Naive thymus-derived CD8-positive, alpha-beta T cell (primary cell): Measurements from ENCODE around the gene SYNGAP1. TPM values are rescaled to one million over a fixed set of nuclear protein-coding genes. Genes with fewer than 3 reads are reported as not detected.

Experiments
- ATAC-seq, 2 donors: fragments of 150-1000 bp; cut with Tn5 transposase in 1 of 2; sonication (Bioruptor Pico), chemical (Tn5 transposase) in 1 of 2; 1 replicate in 1 of 2; 2 replicates in 1 of 2; pipeline ENCODE4 v1.10.0; 2021; ENCODE audit warnings: mild to moderate bottlenecking in 2 of 2, moderate library complexity in 2 of 2
- POLR2A ChIA-PET: fragments of 350-600 bp; sonication (Branson Sonifier 250); formaldehyde crosslinking; loops from one replicate; lab custom pipeline; 2021; ENCODE audit warnings: antibody characterized with exemption; lab: Charles Lee
- DNase-seq, 10 donors: peaks; one replicate each; pipeline versions ENCODE4 v3.0.0 to v3.0.0-alpha.2; 2020 to 2022
- H3K27ac Mint-ChIP-seq, 10 donors: one replicate each; pipeline ENCODE4 v1.8.0; 2020 to 2022; ENCODE audit warnings: mild to moderate bottlenecking in 10 of 10, mixed read lengths in 10 of 10, moderate library complexity in 4 of 10, inconsistent platforms in 1 of 10
- H3K27me3 Mint-ChIP-seq, 5 donors: one replicate each; pipeline ENCODE4 v1.8.0; 2021 to 2022; ENCODE audit warnings: mixed read lengths in 5 of 5
- H3K36me3 Mint-ChIP-seq, 3 donors: one replicate each; pipeline ENCODE4 v1.8.0; 2020 to 2022; ENCODE audit warnings: mixed read lengths in 3 of 3, mild to moderate bottlenecking in 2 of 3, inconsistent platforms in 1 of 3
- H3K4me1 Mint-ChIP-seq, 4 donors: one replicate each; pipeline ENCODE4 v1.8.0; 2021 to 2022; ENCODE audit warnings: mixed read lengths in 4 of 4
- H3K4me3 Mint-ChIP-seq, 10 donors: one replicate each; pipeline ENCODE4 v1.8.0; 2020 to 2022; ENCODE audit warnings: mild to moderate bottlenecking in 10 of 10, mixed read lengths in 10 of 10, moderate library complexity in 6 of 10, inconsistent platforms in 1 of 10
- H3K9me3 Mint-ChIP-seq, 9 donors: one replicate each; pipeline ENCODE4 v1.8.0; 2020 to 2022; ENCODE audit warnings: mixed read lengths in 9 of 9, mild to moderate bottlenecking in 3 of 9, inconsistent platforms in 1 of 9, moderate library complexity in 1 of 9
- polyA plus RNA-seq, 3 donors: library from polyadenylated mRNA; unstranded; fragments of 300-500 nt; fragmentation: Illumina TruSeq; gene quantifications; one replicate each; pipeline ENCODE4 v1.2.3, GENCODE V29; 2021
- total RNA-seq, 8 experiments: library from RNA in 2 of 8; stranded (reverse) in 2 of 8; gene quantifications; one replicate each; pipeline ENCODE4 v1.2.3 and lab custom pipeline; 2021 to 2026

SYNGAP1 gene
- total and polyA plus RNA-seq, 5 experiments from 2014 or later = 0.38 to 66.6 (median 1.9) TPM

DNA sequence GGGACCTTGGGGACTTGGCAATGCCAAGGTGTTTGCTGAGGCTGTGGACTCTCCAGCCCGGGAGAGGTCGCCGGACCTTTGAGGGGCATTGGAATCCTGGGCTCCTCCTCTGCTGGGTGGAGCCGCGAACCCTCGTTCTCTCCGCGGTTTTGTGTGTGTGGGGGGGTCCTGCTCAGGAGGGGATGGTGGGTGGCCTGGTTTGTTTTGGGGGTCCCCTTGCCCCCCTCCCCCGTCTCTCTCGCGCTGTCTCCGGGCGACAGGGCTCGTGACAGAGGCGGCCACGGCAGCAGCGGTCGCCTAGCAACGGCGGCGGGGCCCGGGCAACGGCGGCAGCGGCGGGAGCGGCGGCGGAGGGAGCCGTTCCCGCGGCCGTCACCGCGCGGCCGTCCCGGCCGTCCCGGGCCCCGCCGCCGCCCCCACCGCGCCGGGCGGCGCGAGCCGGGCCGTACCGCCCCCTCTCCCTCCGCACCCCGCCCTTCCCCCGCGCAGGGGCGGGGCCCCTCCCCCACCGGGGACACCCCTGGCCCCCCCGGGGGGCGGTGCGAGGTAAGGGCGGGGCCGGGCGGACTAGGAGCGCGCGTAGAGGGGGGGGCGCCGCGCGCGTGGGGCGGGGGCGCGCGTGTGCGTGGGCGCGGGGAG lies 7.8 kb downstream of the SYNGAP1 start:
- DNase-seq (peak; percentile 39 to 87 (median 64)), ATAC-seq (peak; percentile 4 to 11)
- no peaks in the 10 kb centered on the region for H3K36me3 Mint-ChIP-seq
- H3K4me1 Mint-ChIP-seq = peaks cover 61 to 94% (median 81%) of the 10 kb centered on the region in 4 donors
- POLR2A ChIA-PET = interaction anchor here (0.6 to 4.3 kb wide), 7 partner anchors 9 to 156 kb away, joined by 3 to 30 read pairs (median 5); partner anchors contain the start of genes BAK1, RPS18 and VPS52
- no peaks in the 10 kb centered on the region for H3K9me3 Mint-ChIP-seq
- H3K4me3 Mint-ChIP-seq = peak overlapping the region; percentile 87 to 97 (median 93)
- H3K27me3 Mint-ChIP-seq = no peaks in the 10 kb centered on the region
- peak overlapping the region; percentile 93 to 99 (median 99) for H3K27ac Mint-ChIP-seq

DNA sequence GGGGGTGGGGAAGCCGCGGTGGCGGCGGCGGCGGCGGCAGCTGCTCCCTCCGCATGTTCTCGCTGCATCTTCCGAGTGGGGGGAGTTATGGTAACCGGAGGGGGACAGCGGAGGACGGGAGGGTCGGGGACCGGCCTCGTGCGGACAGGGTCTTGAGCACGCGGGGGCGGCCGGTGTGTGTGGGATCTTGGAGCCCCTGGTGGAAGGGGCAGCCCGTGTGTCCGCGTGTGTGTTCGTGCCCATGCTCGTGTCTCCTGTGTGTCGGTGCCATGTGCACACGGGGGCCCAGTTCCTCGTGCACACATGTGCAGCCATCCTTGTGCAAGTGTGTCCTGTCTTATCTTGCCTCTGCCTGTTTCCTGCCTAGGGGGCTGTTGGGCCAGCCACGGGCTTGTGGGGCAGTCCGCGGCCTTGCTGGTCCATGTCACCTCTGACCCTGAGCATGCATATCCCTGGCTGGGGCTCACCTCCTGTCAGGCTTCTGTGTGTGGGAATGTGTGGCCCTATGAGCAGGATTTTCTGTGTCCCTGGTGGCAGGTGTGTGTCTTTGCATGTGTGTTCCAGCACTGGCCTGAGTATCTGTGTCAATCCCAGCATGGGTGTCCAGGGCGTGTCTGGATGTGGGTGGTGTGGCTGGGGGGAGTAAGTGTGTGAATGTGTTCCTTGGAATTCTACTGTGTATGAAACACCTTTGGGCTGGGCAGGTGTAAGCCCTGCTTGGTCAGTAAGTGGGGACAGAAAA lies 8.5 kb downstream of the SYNGAP1 start:
- Mint-ChIP-seq H3K27ac (peak overlapping the region; percentile 88 to 99 (median 96)), H3K36me3 (no peaks in the 10 kb centered on the region), H3K27me3 (no peaks in the 10 kb centered on the region), H3K4me1 (peaks cover 66 to 93% (median 82%) of the 10 kb centered on the region in 4 donors), H3K9me3 (no peaks in the 10 kb centered on the region), H3K4me3 (peak overlapping the region; percentile 85 to 94 (median 92))
- ATAC-seq = peak in 1 of 2 donors; percentile 8
- POLR2A ChIA-PET = interaction anchor here (0.6 to 5.7 kb wide), 17 partner anchors 8 to 808 kb away, joined by 3 to 58 read pairs (median 5); partner anchors contain the start of genes B3GALT4, BAK1, CUTA and HMGA1
- peak in 4 of 10 donors; percentile 21 to 57 (median 56) for DNase-seq

DNA sequence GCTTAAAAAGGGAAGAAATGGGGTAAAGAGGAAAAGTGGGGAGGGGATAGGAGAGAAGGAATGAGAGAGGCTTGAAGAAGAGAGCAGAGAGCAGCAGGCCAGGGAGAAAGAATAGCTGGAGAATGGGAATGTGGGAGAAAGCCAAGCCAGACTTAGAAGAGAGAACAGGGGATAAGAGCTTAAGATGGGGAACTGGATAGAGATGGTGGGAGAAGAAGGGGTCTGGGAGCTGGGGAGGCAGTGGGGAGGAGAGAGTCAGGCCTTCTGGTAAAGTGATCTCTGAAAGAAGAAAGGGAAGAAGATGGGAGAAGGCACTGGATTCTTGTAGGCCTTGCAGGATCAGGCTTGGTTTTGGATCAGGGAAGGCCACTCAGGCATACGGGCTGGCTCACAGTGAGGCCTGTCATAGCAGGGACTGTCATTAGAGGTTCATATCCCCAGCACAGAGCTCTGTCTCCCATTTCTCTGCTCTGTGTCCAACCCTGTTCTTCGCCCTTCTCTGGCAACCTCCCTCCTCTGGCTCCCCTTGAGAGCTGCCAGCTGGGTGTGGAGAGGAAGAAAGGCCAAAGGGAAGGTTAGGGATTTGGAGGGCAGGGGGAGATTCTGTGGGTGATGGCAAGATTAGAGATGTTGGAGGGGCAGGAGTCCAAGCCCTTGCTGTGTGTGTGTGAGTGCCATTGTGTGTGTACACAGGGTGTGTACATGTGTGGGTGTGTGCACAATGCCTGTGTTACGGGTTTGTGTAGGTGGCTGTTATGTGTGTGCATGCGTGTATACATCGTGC lies 9.3 kb downstream of the SYNGAP1 start:
- H3K4me1 Mint-ChIP-seq = peaks cover 65 to 92% (median 80%) of the 10 kb centered on the region in 4 donors
- POLR2A ChIA-PET = interaction anchor here (0.5 to 5.7 kb wide), 20 partner anchors 11 to 807 kb away, joined by 3 to 58 read pairs (median 8); partner anchors contain the start of genes B3GALT4, BAK1, CUTA and HMGA1
- H3K4me3 Mint-ChIP-seq = peak overlapping the region; percentile 85 to 94 (median 92)
- ATAC-seq (no peak), DNase-seq (no peak)
- H3K27me3 Mint-ChIP-seq = no peaks in the 10 kb centered on the region
- H3K9me3 Mint-ChIP-seq = no peaks in the 10 kb centered on the region
- H3K27ac Mint-ChIP-seq = peak overlapping the region; percentile 88 to 99 (median 96)
- peaks cover 0 to 6% (median 0%) of the 10 kb centered on the region in 3 donors for H3K36me3 Mint-ChIP-seq

DNA sequence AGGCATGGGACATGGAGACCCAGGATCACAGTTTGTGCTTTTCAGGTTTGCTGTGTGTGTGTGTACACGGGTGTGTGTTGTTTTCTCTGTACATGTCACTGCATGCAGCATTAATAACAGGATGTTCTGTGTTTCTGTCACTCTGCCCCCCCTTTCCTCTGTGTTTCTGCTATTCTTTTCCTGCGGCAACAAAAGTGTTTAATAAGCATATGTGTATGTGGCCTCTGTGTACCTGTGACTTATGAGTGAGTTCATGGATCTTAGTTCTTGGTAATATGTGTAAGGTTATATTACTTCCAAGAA lies 9.8 kb downstream of the SYNGAP1 start:
- Mint-ChIP-seq H3K4me3 (peak overlapping the region; percentile 85 to 94 (median 92)), H3K4me1 (peaks cover 60 to 87% (median 74%) of the 10 kb centered on the region in 4 donors), H3K9me3 (no peaks in the 10 kb centered on the region), H3K36me3 (peaks cover 0 to 9% (median 0%) of the 10 kb centered on the region in 3 donors), H3K27ac (peak overlapping the region; percentile 88 to 99 (median 96)), H3K27me3 (no peaks in the 10 kb centered on the region)
- POLR2A ChIA-PET = interaction anchor here (0.6 to 5.7 kb wide), 14 partner anchors 11 to 282 kb away, joined by 3 to 58 read pairs (median 14); partner anchors contain the start of genes B3GALT4, BAK1, CUTA and PHF1
- ATAC-seq (no peak), DNase-seq (peak in 3 of 10 donors; percentile 37 to 61 (median 59))

DNA sequence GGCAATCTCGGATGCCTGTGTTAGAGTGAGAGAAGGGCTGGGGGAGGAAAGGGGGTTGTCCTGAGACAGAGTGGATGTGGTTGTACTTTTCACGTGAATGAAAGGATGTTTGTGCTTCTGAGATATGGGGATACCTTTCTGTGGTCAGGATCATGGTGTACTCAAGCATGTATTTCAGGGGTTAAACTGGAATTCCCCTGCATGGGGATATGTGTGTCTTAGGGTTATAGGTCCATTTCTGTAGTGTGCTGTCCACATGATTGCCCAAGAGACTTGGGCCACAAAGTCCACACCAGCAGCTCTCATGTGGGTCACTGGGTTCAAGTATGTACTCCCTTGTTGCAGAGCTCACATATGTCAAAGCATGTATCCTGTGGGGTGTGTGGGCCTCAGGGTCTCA lies 10.5 kb downstream of the SYNGAP1 start:
- H3K27ac Mint-ChIP-seq = peak overlapping the region; percentile 88 to 99 (median 96)
- ATAC-seq = peak in 1 of 2 donors; percentile 6
- POLR2A ChIA-PET = interaction anchor here (0.5 to 5.7 kb wide), 26 partner anchors 10 to 1616 kb away, joined by 3 to 58 read pairs (median 8); partner anchors contain the start of genes B3GALT4, BAK1, CUTA and KIFC1
- peaks cover 56 to 81% (median 69%) of the 10 kb centered on the region in 4 donors for H3K4me1 Mint-ChIP-seq
- peak overlapping the region; percentile 85 to 94 (median 92) for H3K4me3 Mint-ChIP-seq
- peaks cover 0 to 14% (median 0%) of the 10 kb centered on the region in 3 donors for H3K36me3 Mint-ChIP-seq
- peak in 2 of 10 donors; percentile 46 to 47 for DNase-seq
- no peaks in the 10 kb centered on the region for H3K9me3 Mint-ChIP-seq
- H3K27me3 Mint-ChIP-seq = no peaks in the 10 kb centered on the region

DNA sequence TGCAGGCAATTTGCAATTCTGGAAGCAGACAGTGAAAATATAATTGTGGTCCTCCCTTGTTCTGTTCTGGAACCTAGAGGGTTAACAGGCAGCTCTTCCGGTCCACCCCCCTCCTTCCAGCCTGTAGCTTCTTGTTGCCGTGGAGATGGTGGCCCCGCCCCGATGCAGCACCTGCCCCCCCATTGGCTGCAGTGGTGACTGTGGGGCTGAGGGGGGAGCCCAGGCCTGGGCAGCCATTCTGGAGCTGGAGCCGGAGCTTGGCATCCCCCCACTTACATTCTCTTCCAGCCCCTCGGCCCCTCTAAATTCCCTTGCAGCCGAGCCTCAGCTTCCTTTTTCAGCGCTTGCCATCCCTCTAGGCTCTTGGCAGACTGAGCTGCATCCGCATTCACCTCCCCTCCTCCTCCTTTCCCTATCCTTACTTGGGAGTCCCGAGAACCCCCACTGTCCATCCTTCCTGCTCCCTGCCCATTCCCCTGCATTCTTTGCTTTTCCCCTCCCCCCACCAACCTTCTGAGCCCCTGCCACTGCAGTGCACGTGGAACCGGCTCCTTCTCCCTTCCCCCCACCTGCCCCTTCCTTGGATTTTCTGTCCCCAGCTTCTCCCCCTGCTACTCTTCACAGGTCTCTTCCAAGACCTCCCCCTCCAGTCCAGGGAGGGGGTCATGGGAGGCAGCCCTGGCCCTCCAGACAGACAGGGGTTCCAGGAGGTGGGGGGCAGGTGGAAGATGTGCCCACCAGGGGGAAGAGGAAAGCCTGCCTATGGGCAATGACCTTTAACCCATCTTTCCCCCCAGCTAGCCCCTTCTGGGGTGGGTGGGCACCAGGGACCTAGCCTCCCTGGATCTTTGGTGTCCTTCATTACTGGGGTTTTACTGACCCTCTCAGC lies 11.4 kb downstream of the SYNGAP1 start:
- Mint-ChIP-seq H3K27me3 (no peaks in the 10 kb centered on the region), H3K4me3 (peak overlapping the region; percentile 85 to 94 (median 92)), H3K9me3 (no peaks in the 10 kb centered on the region), H3K36me3 (peaks cover 0 to 23% (median 0%) of the 10 kb centered on the region in 3 donors), H3K4me1 (peaks cover 55 to 74% (median 64%) of the 10 kb centered on the region in 4 donors), H3K27ac (peak overlapping the region; percentile 88 to 99 (median 96))
- DNase-seq (peak; percentile 78 to 96 (median 89)), ATAC-seq (peak; percentile 59 to 72)
- POLR2A ChIA-PET = interaction anchor here (0.7 to 5.7 kb wide), 26 partner anchors 9 to 460 kb away, joined by 3 to 58 read pairs (median 8); partner anchors contain the start of genes B3GALT4, BAK1, CUTA and KIFC1

DNA sequence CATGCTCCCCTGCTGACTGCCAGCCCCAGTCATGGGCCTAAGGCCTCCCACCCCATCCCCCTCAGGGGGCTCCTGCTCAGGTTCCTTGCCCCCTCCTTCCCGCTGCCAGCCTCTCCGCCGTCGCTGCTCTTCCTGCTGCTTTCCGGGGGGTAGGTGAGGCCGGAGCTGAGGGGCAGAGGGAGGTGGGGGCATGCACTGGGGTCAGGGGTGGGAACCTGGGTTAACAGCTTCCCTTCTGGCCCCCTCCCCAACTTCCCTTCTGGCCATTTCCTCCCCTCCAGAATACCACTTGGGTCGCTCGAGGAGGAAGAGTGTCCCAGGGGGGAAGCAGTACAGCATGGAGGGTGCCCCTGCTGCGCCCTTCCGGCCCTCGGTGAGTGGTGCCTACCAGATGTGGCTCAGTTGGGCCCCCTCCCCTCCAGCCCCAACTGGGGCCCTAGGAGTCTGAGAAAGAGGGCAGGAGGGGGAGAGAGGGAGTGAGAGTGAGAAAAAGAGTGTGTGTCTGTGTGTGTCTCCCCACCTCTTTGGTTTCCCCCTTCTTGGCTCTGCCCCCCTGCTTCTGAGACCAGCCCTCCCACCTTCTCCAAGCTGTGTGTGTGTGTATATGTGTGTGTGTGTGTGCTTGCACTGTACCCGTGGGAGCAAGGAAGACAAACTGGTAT lies 12.1 kb downstream of the SYNGAP1 start:
- POLR2A ChIA-PET = interaction anchor here (0.5 to 5.7 kb wide), 11 partner anchors 8 to 996 kb away, joined by 3 to 58 read pairs (median 13); partner anchors contain the start of genes B3GALT4, CUTA, PHF1 and RPS18
- H3K4me3 Mint-ChIP-seq = peak overlapping the region; percentile 85 to 94 (median 92)
- no peaks in the 10 kb centered on the region for H3K9me3 Mint-ChIP-seq
- peak; percentile 7 to 11 for ATAC-seq
- peak in 1 of 10 donors; percentile 42 for DNase-seq
- no peaks in the 10 kb centered on the region for H3K27me3 Mint-ChIP-seq
- peaks cover 0 to 31% (median 0%) of the 10 kb centered on the region in 3 donors for H3K36me3 Mint-ChIP-seq
- H3K27ac Mint-ChIP-seq = peak overlapping the region; percentile 69 to 99 (median 94)
- peaks cover 52 to 66% (median 60%) of the 10 kb centered on the region in 4 donors for H3K4me1 Mint-ChIP-seq

DNA sequence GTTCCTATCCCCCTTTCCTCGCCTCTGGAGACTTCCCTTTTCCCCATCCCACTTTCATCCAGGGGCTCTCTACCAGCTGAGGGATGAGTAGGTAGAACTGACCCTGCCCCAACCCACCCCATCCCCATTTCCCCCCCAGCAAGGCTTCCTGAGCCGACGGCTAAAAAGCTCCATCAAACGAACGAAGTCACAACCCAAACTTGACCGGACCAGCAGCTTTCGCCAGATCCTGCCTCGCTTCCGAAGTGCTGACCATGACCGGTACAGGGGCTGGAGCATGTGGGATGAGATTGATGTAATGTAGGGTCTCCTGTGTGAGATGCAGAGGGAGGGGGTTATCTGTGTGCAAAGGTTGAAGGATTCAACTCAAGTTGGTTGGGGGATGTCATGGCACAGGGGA lies 12.7 kb downstream of the SYNGAP1 start:
- H3K27ac Mint-ChIP-seq = peak overlapping the region; percentile 88 to 99 (median 93)
- POLR2A ChIA-PET = interaction anchor here (1.1 to 5.7 kb wide), 3 partner anchors 21 to 100 kb away, joined by 3 to 52 read pairs (median 49); partner anchors contain the start of genes PHF1 and ZBTB9
- ATAC-seq (no peak), DNase-seq (no peak)
- peaks cover 50 to 60% (median 55%) of the 10 kb centered on the region in 4 donors for H3K4me1 Mint-ChIP-seq
- H3K9me3 Mint-ChIP-seq = no peaks in the 10 kb centered on the region
- peak overlapping the region; percentile 85 to 94 (median 92) for H3K4me3 Mint-ChIP-seq
- no peaks in the 10 kb centered on the region for H3K27me3 Mint-ChIP-seq
- peaks cover 0 to 36% (median 0%) of the 10 kb centered on the region in 3 donors for H3K36me3 Mint-ChIP-seq

DNA sequence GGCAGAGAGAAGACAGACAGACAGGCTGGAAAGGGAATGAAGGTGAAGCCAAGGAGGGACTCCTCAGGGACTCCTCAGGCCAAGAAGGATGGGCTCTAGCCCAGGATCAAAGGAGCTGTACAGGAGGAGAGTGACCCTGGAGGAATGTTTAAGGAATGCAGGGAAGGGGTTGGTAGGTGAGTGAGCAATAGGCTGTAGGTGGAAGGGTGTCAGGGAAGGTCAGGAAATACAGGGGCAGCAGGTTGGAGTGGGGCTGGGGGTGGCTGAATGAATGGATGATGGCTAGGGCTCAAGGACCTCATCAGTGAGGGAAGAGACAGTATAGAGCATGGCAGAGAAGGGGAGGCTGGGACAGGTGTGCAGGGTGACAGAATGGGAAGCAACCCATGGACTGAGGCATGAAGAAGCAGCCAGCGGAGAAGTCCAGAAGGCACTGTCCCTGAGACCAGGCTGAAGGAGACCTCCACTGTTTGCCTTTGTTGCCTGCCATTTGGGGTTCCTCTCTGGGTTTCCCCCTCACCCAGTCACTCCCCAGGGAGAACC lies 13.2 kb downstream of the SYNGAP1 start:
- Mint-ChIP-seq H3K36me3 (peaks cover 0 to 41% (median 0%) of the 10 kb centered on the region in 3 donors), H3K27ac (peak overlapping the region; percentile 88 to 99 (median 93)), H3K27me3 (no peaks in the 10 kb centered on the region), H3K4me3 (peak overlapping the region; percentile 85 to 94 (median 92)), H3K9me3 (no peaks in the 10 kb centered on the region), H3K4me1 (peaks cover 50 to 60% (median 55%) of the 10 kb centered on the region in 4 donors)
- DNase-seq = no peak
- no peak for ATAC-seq
- POLR2A ChIA-PET = interaction anchor here (4.5 to 5.7 kb wide), 2 partner anchors 21 to 22 kb away, joined by 49 to 52 read pairs; partner anchors contain the start of genes PHF1 and ZBTB9
